GM18867 (cell line): ENCODE results near the gene NPEPL1.

ENCODE experiments used
- ATAC-seq: cut with Tn5 transposase; IDR thresholded peaks from one replicate; pipeline ENCODE4 v1.9.1; 2021; ENCODE audit warnings: mild to moderate bottlenecking, moderate library complexity; ENCODE audit not compliant: unreplicated experiment

Gene NPEPL1

GRCh38 chr20:58678806-58679205, 13.8 kb upstream of the NPEPL1 start:
- no peak for ATAC-seq

GRCh38 chr20:58682656-58683531, 9.7 kb upstream of the NPEPL1 start:
- ATAC-seq, result no peak

- no peak for ATAC-seq
Measured at GRCh38 chr20:58684291-58684690, 8.3 kb upstream of the NPEPL1 start.

- ATAC-seq, result no peak
Measured at GRCh38 chr20:58685988-58686387, 6.6 kb upstream of the NPEPL1 start.

- ATAC-seq, result no peak
Measured at GRCh38 chr20:58688414-58688813, 4.2 kb upstream of the NPEPL1 start.

- ATAC-seq, result no peak
Measured at GRCh38 chr20:58688840-58689239, 3.8 kb upstream of the NPEPL1 start.

GRCh38 chr20:58690396-58691135, 2.0 kb upstream of the NPEPL1 start:
- ATAC-seq, result no peak

GRCh38 chr20:58691773-58692578, 624 bp upstream of the NPEPL1 start:
- ATAC-seq, result no peak

GRCh38 chr20:58693226-58694006, 816 bp downstream of the NPEPL1 start:
- no peak for ATAC-seq

GRCh38 chr20:58694241-58695083, 1.9 kb downstream of the NPEPL1 start:
- no peak for ATAC-seq

GRCh38 chr20:58695084-58695722, 2.6 kb downstream of the NPEPL1 start:
- ATAC-seq, result no peak

- no peak for ATAC-seq
Measured at GRCh38 chr20:58695895-58696375, 3.3 kb downstream of the NPEPL1 start.

- no peak for ATAC-seq
Measured at GRCh38 chr20:58696411-58696961, 3.9 kb downstream of the NPEPL1 start.

- no peak for ATAC-seq
Measured at GRCh38 chr20:58697201-58697866, 4.7 kb downstream of the NPEPL1 start.

GRCh38 chr20:58697867-58698703, 5.5 kb downstream of the NPEPL1 start:
- ATAC-seq, result no peak

GRCh38 chr20:58698741-58699622, 6.4 kb downstream of the NPEPL1 start:
- ATAC-seq, result no peak
